HG02642 (cell line): ENCODE data around the gene PARP6.
A peak's percentile ranks its signal among the peaks of the same experiment; 100 is the strongest.

ENCODE experiments used
- ATAC-seq: cut with Tn5 transposase; IDR thresholded peaks from one replicate; pipeline ENCODE4 v1.9.1; 2021; ENCODE audit warnings: mild to moderate bottlenecking; ENCODE audit not compliant: unreplicated experiment, poor library complexity

Gene PARP6, protein sequence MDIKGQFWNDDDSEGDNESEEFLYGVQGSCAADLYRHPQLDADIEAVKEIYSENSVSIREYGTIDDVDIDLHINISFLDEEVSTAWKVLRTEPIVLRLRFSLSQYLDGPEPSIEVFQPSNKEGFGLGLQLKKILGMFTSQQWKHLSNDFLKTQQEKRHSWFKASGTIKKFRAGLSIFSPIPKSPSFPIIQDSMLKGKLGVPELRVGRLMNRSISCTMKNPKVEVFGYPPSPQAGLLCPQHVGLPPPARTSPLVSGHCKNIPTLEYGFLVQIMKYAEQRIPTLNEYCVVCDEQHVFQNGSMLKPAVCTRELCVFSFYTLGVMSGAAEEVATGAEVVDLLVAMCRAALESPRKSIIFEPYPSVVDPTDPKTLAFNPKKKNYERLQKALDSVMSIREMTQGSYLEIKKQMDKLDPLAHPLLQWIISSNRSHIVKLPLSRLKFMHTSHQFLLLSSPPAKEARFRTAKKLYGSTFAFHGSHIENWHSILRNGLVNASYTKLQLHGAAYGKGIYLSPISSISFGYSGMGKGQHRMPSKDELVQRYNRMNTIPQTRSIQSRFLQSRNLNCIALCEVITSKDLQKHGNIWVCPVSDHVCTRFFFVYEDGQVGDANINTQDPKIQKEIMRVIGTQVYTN

GRCh38 chr15:72272213-72272996 is at the start of gene PARP6:
Gene PARP6, minus strand, starts transcription at chr15:72272554. Its CDS starts 5,077 bp downstream, at chr15:72267477.
- peak; percentile 94 for ATAC-seq

- peak; percentile 76 for ATAC-seq
These were observed 47.8 kb upstream of the PARP6 start, which contains the start of gene CELF6 for GRCh38 chr15:72319985-72320671. Gene CELF6, minus strand, starts transcription at chr15:72320157. Its CDS starts 283 bp downstream, at chr15:72319874.

DNA sequence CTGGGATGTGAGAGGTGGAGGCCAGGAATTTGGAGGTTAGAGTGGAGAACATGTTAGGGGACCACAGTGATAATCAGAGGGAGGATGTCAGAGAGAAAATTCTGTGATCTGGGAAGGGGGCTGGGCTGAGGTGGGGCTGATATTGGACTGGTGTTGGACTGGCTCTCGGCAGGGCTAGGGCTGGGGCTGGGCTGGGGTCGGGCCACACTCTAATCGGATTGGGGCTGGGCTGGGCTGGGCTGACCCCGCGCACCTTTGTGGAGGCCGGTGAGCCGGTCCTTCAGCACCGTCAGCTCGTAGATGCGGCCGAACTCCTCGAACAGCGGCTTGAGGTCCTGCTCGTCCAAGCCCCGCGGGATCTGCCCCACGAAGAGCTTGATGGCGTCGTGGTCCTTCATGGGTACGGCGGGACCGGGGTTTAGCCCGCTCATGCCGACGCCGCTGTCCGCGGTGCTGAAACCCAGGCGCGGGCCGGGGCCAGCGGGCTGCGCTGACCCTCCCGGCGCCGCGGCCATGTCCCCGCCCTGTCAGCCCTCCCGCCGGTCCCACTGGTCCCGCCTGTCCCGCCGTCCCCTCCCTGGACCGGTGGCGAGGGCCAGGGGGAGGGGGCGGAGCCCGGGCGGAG is 47.1 kb upstream of the PARP6 start:
- ATAC-seq: peak; percentile 26

GRCh38 chr15:72318408-72318942 is 46.1 kb upstream of the PARP6 start:
- no peak for ATAC-seq

GRCh38 chr15:72315706-72316370 is 43.5 kb upstream of the PARP6 start:
- no peak for ATAC-seq

GRCh38 chr15:72313881-72314280 is 41.5 kb upstream of the PARP6 start:
- ATAC-seq: no peak

DNA sequence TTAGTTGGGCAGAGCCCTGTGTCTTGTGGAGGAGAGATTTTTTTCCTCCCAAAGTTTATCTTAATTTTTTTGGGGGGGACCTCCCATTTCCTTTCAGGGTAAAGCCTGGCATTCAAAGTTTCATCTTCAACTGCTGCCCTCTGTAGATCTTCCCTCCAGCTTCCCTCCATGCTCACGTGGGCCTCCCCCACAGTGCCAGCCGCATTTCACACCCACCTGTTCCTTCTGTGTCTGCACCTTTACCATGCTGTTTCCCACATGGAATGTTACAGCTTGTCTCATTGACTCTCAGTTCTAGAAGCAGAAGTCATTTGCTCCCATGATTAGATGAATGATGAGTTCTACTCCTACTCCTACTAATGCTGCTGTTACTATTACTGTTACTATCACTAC is 41.1 kb upstream of the PARP6 start:
- no peak for ATAC-seq

GRCh38 chr15:72312605-72313447 is 40.5 kb upstream of the PARP6 start:
- no peak for ATAC-seq

- no peak for ATAC-seq
These were observed 34.7 kb upstream of the PARP6 start for GRCh38 chr15:72307026-72307425.

DNA sequence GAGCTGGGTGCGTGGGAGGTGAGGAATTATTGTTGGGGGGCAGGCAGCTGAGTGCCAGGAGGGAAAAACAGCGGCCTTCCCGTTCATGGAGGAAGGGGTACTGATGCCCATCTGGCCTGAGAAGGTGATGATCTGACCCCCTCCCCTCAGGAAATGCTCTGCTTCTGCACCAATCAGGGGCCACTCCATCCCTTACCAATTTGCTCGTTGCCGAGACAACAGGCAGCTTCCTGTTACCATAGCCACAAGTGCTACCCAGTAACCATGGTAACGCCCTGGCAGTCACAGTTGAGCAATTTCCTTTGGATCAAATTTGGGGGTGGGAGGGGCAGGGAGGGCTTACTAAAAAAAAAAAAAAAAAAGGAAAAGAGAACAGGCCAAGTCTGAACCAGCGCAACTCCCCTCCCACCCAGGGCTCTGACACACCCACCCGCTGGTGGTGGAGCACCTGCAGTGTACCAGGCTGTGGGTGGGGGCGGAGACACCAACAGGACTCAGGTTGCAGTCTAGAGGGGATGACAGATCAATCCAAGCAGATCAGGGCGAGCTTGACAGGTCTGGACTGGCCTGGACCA is 33.9 kb upstream of the PARP6 start:
- ATAC-seq: no peak

GRCh38 chr15:72304596-72304995 is 32.2 kb upstream of the PARP6 start:
- no peak for ATAC-seq

DNA sequence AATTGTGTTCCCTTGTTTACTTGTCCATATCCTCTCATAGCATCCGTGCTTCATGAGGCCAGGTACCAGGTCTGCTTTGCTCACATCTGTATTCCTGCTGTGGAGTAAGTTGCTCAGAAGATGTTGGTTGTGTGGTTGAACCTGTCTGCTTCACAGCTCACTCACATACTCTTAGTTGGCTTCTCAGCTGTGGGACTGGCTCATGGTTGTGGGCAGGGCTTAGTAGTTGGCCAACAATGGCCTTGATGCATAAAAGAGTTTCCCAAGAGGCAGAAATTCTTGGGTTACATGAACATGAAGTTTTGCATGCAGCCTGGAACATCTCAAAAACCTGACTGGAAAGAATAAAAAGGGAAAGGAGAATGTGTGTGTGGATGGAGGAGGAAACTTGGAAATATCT is 30.6 kb upstream of the PARP6 start:
- no peak for ATAC-seq

GRCh38 chr15:72289597-72290325 is 17.4 kb upstream of the PARP6 start:
- no peak for ATAC-seq

GRCh38 chr15:72288796-72289596 is 16.6 kb upstream of the PARP6 start:
- ATAC-seq: no peak

DNA sequence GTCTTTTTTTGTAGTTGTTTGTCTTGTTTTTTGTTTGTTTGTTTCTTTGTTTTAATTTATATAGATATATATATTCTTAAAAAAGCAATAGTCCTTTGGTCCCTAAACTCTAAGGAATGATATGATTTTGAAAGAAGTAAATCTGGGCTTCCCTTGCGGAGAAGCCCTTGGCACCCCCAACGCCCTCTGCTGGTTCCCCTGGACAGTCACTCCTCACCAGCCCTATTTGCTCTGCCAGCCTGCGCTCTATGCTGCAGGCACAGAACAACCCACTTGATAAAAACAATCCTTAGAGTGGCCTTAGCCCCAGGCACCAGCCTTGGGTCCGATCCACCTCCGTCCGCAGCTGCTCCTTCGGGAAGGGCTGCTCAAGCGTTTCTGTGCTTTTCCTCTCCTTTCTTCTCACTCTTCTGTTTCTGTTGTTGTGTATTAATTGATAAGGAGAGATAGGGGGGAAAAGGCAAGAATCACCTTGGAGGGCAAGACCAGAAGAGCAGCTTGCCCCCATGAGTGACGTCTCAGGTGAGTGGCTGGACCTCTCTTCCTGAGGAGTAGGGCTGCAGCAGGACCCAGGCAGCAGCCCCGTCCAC is 13.7 kb upstream of the PARP6 start:
- no peak for ATAC-seq

DNA sequence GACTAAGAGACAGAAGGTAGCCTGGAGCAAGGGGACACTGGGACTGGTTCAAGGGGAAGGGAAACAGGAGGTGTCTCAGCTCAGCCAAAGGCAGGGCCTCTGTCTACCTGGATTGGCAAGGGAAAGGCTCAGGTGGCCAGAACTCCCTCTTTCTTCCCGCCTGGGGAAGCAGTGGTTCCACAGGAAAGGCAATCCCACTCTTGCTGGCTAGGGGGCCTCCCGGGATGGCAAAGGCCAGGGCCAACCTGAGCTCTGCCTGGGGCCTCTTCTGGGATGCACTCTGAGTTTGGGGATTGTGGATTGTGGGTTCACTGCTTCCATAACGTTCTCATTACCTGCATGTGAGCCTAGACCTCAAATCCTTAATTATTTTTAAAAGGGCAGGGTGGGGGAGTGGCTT is 13.0 kb upstream of the PARP6 start:
- ATAC-seq: no peak
